ENCODE measurements around the gene AMH. TPM values are rescaled to one million over a fixed set of nuclear protein-coding genes. Genes with fewer than 3 reads are reported as not detected.

Gene AMH
- total and polyA plus RNA-seq, 8 donors: 0.45 to 2.0 (median 0.86) TPM; not detected in 2

- no peaks in the 10 kb centered on the region for H3K9me3 ChIP-seq
- peaks cover 0 to 17% (median 7%) of the 10 kb centered on the region in 4 donors for H3K4me1 ChIP-seq
- H3K4me3 ChIP-seq: no peak overlapping the region
- intact Hi-C loops (cut with DNase I; ENCODE audit: low total_unique reads): no loop called here
- DNase-seq: no peak
- WGBS, 5 donors: 92 to 94% (median 93%) methylated on average over 43 to 59 of the region's 59 CpGs
- no peaks in the 10 kb centered on the region for H3K27me3 ChIP-seq
- H3K36me3 ChIP-seq: peaks cover 71 to 100% (median 100%) of the 10 kb centered on the region in 4 donors
- TF ChIP-seq POLR2AphosphoS5 (IDR thresholded peaks at IDR 0.05): no peak
- TF ChIP-seq EP300 (IDR thresholded peaks at IDR 0.05): no peak
- H3K27ac ChIP-seq: no peak overlapping the region
Measured at GRCh38 chr19:2226051-2226839, 22.9 kb upstream of the AMH start.

DNA sequence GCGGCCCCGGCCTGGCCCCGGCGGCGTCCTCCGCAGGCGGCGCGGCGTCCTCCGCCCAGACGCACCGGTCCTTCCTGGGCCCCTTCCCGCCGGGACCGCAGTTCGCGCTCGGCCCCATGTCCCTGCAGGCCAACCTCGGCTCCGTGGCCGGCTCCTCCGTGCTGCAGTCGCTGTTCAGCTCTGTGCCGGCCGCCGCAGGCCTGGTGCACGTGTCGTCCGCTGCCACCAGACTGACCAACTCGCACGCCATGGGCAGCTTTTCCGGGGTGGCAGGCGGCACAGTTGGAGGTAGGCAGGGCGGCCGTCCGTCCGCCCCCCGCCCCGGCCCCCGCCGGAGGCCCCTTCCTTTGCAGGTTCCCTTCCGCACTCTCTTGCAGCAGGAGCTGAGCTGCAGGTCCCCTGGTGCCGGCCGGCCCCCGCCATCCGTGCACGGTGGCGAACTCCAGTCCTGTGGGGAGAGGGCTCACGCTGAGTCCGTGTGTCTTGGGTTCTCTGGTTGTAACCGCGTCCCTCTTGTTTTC, 22.2 kb upstream of the AMH start:
- intact Hi-C loops (cut with DNase I; ENCODE audit: low total_unique reads): no loop called here
- peaks cover 0 to 24% (median 7%) of the 10 kb centered on the region in 4 donors for H3K4me1 ChIP-seq

GRCh38 chr19:2227415-2228156, 21.5 kb upstream of the AMH start:
- intact Hi-C loops (cut with DNase I; ENCODE audit: low total_unique reads): no loop called here
- no peak overlapping the region for H3K4me3 ChIP-seq

More for the DNA sequence above, 22.2 kb upstream of the AMH start:
- Histone ChIP-seq H3K36me3 (peaks cover 71 to 100% (median 99%) of the 10 kb centered on the region in 4 donors), H3K27ac (no peak overlapping the region), H3K4me3 (no peak overlapping the region), H3K27me3 (no peaks in the 10 kb centered on the region), H3K9me3 (no peaks in the 10 kb centered on the region)
- WGBS, 5 donors: 95 to 99% (median 97%) methylated on average over 23 to 53 of the region's 53 CpGs
- TF ChIP-seq POLR2A (IDR thresholded peaks at IDR 0.05): no peak
- TF ChIP-seq, protein P1, sequence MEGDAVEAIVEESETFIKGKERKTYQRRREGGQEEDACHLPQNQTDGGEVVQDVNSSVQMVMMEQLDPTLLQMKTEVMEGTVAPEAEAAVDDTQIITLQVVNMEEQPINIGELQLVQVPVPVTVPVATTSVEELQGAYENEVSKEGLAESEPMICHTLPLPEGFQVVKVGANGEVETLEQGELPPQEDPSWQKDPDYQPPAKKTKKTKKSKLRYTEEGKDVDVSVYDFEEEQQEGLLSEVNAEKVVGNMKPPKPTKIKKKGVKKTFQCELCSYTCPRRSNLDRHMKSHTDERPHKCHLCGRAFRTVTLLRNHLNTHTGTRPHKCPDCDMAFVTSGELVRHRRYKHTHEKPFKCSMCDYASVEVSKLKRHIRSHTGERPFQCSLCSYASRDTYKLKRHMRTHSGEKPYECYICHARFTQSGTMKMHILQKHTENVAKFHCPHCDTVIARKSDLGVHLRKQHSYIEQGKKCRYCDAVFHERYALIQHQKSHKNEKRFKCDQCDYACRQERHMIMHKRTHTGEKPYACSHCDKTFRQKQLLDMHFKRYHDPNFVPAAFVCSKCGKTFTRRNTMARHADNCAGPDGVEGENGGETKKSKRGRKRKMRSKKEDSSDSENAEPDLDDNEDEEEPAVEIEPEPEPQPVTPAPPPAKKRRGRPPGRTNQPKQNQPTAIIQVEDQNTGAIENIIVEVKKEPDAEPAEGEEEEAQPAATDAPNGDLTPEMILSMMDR (IDR thresholded peaks at IDR 0.05): no peak
- TF ChIP-seq POLR2AphosphoS5 (IDR thresholded peaks at IDR 0.05): no peak
- TF ChIP-seq EP300 (IDR thresholded peaks at IDR 0.05): no peak
- DNase-seq: no peak

GRCh38 chr19:2228157-2229030, 20.7 kb upstream of the AMH start:
- H3K4me3 ChIP-seq: no peak overlapping the region
- peaks cover 67 to 100% (median 99%) of the 10 kb centered on the region in 4 donors for H3K36me3 ChIP-seq
- intact Hi-C loops (cut with DNase I; ENCODE audit: low total_unique reads): no loop called here
- DNase-seq: no peak
- no peaks in the 10 kb centered on the region for H3K9me3 ChIP-seq
- H3K27me3 ChIP-seq: no peaks in the 10 kb centered on the region
- H3K27ac ChIP-seq: no peak overlapping the region
- WGBS, 5 donors: 84 to 91% (median 90%) methylated on average over 30 to 48 of the region's 48 CpGs
- peaks cover 0 to 39% (median 16%) of the 10 kb centered on the region in 4 donors for H3K4me1 ChIP-seq
- TF ChIP-seq POLR2A (IDR thresholded peaks at IDR 0.05) (no peak), EP300 (IDR thresholded peaks at IDR 0.05) (no peak), POLR2AphosphoS5 (IDR thresholded peaks at IDR 0.05) (no peak)

More at GRCh38 chr19:2227415-2228156, 21.5 kb upstream of the AMH start:
- H3K36me3 ChIP-seq: peaks cover 66 to 100% (median 99%) of the 10 kb centered on the region in 4 donors
- TF ChIP-seq POLR2AphosphoS5 (IDR thresholded peaks at IDR 0.05) (no peak), EP300 (IDR thresholded peaks at IDR 0.05) (no peak), POLR2A (IDR thresholded peaks at IDR 0.05) (no peak)
- TF ChIP-seq, protein P1 (IDR thresholded peaks at IDR 0.05): no peak
- DNase-seq: no peak
- H3K27ac ChIP-seq: no peak overlapping the region
- peaks cover 0 to 31% (median 11%) of the 10 kb centered on the region in 4 donors for H3K4me1 ChIP-seq
- H3K27me3 ChIP-seq: no peaks in the 10 kb centered on the region
- no peaks in the 10 kb centered on the region for H3K9me3 ChIP-seq
- 89 to 96% (median 93%) methylated on average over 53 to 67 of the region's 67 CpGs for WGBS, 5 donors

Measured in stomach (tissue), 9 donors.